ENCODE results near the gene EXOC2.
A peak's percentile ranks its signal among the peaks of the same experiment; 100 is the strongest.

The EXOC2 gene

GRCh38 chr6:470901-471448, 222.0 kb downstream of the EXOC2 start:
- TF ChIP-seq CTCF (IDR thresholded peaks at IDR 0.05; ENCODE audit: insufficient read depth, low read depth, low read length, missing control alignments): no peak
- peak; percentile 65 for DNase-seq (ENCODE audit: low read depth)
- H3K4me3 ChIP-seq (ENCODE audit: low read depth, low read length): no peak overlapping the region

- no peak for DNase-seq (ENCODE audit: low read depth)
- TF ChIP-seq CTCF (IDR thresholded peaks at IDR 0.05; ENCODE audit: insufficient read depth, low read depth, low read length, missing control alignments): no peak
- H3K4me3 ChIP-seq (ENCODE audit: low read depth, low read length): no peak overlapping the region
These were observed 222.7 kb downstream of the EXOC2 start for GRCh38 chr6:470051-470900.

GRCh38 chr6:467671-468082, 225.3 kb downstream of the EXOC2 start:
- DNase-seq (ENCODE audit: low read depth): peak; percentile 24
- no peak for TF ChIP-seq CTCF (IDR thresholded peaks at IDR 0.05; ENCODE audit: insufficient read depth, low read depth, low read length, missing control alignments)
- H3K4me3 ChIP-seq (ENCODE audit: low read depth, low read length): no peak overlapping the region

GRCh38 chr6:467111-467510, 225.8 kb downstream of the EXOC2 start:
- DNase-seq (ENCODE audit: low read depth): no peak
- TF ChIP-seq CTCF (IDR thresholded peaks at IDR 0.05; ENCODE audit: insufficient read depth, low read depth, low read length, missing control alignments): no peak
- no peak overlapping the region for H3K4me3 ChIP-seq (ENCODE audit: low read depth, low read length)

- TF ChIP-seq CTCF (IDR thresholded peaks at IDR 0.05; ENCODE audit: insufficient read depth, low read depth, low read length, missing control alignments): no peak
- no peak for DNase-seq (ENCODE audit: low read depth)
- H3K4me3 ChIP-seq (ENCODE audit: low read depth, low read length): no peak overlapping the region
These were observed 226.4 kb downstream of the EXOC2 start for GRCh38 chr6:466564-466963.

- H3K4me3 ChIP-seq (ENCODE audit: low read depth, low read length): no peak overlapping the region
- TF ChIP-seq CTCF (IDR thresholded peaks at IDR 0.05; ENCODE audit: insufficient read depth, low read depth, low read length, missing control alignments): no peak
- DNase-seq (ENCODE audit: low read depth): no peak
These were observed 227.2 kb downstream of the EXOC2 start for GRCh38 chr6:465531-466348.

All from GM12865 (cell line).